Measurements from ENCODE around the gene FERMT1.

FERMT1 gene, protein sequence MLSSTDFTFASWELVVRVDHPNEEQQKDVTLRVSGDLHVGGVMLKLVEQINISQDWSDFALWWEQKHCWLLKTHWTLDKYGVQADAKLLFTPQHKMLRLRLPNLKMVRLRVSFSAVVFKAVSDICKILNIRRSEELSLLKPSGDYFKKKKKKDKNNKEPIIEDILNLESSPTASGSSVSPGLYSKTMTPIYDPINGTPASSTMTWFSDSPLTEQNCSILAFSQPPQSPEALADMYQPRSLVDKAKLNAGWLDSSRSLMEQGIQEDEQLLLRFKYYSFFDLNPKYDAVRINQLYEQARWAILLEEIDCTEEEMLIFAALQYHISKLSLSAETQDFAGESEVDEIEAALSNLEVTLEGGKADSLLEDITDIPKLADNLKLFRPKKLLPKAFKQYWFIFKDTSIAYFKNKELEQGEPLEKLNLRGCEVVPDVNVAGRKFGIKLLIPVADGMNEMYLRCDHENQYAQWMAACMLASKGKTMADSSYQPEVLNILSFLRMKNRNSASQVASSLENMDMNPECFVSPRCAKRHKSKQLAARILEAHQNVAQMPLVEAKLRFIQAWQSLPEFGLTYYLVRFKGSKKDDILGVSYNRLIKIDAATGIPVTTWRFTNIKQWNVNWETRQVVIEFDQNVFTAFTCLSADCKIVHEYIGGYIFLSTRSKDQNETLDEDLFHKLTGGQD

DNA sequence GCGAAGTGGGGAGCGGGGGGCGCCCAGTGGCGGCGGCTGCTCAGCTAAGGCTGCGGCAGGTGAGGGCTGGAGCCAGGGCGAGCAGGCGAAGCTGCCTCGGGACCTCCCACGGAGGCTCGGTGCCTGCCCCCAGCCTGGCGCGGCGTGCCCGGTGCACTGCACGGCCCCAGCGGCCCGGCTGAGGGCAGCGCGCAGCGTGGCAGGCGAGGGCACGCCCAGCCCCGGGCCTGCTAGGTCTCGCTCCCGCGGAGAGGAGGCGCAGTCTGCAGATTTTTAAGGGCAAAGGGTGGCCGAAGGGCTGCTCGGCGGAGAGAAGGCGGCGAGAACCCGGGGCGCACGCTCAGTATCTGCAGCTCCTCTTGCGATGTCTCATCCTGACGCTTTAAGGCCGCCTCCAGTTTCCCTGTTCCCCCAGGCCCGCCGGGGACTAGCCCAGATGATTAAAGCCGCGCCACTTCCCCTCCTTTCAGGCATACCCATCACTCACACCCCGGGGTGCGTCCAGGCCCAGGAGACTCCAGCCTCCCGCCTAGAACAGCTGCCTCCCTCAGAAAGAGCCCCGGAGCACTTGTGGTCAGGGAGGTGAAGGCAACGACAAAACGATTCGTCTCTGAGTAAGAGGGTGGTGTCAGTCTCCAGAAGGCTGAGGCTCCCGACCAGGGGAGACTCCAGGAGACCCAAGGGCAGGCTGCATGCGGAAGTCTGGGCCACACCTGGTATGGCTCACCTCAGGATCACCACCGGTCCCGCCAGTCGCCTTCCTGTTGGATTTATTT lies at the start of gene FERMT1:
Gene FERMT1 (minus strand): TSS at position 158 of the 776 bp plus-strand sequence. CDS start 3,476 bp downstream, outside the sequence.
- DNase-seq (ENCODE audit: low spot score), result peak; percentile 85

DNA sequence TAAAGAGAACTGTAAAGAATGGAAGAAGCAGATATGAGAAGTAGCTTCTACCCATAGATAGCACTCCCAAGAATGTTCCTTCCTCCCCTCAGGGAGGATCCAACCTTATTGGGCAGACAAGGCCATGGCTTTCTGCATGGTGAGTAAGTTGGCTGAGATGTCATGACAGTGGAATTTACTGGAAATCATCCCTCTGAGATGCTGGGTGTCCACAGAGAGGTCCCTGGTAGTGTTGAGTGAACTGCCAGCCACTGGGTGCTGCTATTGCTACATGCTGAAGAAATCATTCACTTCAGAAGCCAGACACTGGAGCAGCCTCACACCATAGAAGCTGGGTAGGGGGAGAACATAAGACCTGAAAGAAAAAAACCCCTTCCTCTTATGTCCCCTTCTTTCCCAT lies 46.4 kb upstream of the FERMT1 start:
- no peak for DNase-seq (ENCODE audit: low spot score)

DNA sequence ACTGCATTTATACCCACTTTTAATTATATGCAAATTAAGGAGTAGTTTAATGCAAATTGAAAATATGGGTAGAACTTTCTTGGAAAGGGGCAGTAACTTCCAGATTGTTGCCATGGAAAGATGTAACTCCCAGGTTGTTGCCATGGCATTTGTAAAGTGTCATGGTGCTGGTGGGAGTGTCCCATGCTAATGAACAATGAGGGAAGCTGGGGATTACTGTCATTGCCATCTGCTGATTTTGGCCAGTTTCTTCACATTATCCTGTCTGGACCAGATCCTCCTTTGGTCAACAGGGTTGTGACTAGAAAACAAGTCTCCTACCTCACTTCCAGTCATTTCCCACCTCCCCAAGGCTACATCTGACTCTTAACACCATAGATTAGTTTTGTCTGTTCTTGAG lies 45.4 kb upstream of the FERMT1 start:
- no peak for DNase-seq (ENCODE audit: low spot score)

DNA sequence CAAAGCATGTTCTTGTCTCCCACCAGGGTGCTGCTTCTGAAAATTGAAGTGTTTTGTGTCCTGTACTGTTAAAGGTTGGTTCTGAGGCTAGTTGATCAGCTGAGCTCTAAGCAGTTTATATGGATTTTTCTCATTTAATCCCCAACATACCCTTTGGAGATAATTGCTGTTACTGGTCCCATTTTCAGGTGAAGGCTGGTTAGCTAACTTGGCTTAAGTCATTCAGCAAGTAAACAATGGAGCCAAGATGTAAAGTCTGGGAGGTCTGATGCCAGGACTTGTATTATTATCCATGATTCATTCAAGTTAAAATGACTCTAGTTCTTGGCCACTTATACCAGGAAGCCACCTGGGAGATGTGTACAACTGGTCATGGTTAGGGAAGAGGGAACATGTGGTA lies 42.5 kb upstream of the FERMT1 start:
- DNase-seq (ENCODE audit: low spot score), result no peak

DNA sequence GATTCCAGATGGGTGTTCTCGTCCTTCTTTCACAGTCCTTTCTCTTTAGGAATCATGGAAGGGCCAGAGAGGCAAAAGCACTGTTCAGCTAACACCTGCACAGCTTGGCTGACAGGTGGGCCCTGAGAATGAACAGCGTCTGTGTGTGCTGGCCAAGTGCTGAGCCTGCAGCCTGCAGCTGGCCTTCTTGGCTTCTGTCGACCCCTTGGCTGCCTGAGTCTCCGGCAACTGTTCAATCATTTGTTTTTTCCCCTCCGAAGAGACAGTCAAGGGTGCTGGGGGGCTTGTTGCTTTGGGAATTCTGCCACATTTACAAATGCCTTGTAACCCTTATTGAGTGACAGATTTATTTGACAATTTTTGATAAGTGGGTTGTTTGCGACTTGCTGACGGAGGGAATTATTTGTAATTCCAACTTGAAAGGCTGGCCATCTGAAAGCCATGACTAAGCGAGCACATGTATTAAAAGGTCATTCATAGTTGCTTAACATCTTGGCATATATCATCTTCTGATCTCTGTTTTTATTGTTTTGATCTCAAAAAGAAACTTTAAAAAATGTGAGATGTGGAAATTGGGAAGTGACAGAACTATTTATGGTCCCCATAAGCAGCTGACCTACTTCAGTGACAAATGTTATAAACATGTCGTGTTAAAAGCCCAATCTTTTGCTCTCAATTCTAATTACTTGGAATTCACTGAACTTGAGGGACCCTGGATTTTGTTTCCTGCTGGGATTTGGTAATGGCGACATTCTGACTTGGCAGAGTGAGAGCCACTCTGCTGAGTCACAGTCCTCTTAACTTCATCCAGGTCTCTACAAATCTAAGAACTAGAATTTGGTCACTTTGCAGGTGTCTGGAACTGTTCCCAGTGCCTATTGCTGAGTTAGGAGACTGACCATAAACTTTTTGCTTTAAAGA lies 41.9 kb upstream of the FERMT1 start:
- peak; percentile 44 for DNase-seq (ENCODE audit: low spot score)

DNA sequence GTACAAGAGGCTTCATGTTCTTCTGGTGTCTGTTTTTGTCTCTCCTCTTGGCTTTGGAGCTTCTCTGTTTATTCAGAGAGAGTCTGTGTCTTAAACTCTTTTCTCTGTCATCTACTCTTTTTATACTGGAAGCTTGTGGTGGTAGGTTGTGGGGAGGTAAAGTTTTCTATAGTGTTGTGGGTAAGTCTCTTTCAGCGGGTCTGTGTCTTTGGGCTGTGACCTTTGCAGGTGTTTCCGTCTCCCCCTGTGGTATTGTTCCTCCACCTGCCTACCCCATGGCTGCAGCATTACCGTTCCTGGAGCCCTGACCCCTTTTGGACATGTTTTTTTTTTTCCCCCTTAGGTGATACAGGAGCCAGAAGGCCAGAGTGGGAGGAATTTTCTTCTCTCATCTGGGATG lies 37.9 kb upstream of the FERMT1 start:
- DNase-seq (ENCODE audit: low spot score), result no peak

DNA sequence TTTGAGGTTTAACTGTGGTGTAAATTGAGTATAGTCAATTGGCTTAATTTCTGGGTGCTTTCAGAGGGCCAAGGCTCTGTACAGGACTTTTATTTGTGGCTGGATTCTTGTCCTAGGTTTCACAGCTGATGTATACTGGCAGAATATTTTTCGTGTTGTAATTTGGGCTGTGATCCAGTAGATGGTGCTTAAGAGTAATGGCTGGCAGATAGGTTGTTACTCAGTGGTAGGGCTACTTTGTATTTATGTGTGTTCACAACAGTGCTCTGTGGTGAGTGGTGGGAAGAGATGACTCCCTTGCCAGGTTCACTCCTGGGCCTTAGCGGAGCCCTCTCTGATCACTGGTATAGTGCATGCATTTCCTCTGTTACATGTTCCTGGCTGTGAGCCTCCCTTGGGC lies 34.5 kb upstream of the FERMT1 start:
- no peak for DNase-seq (ENCODE audit: low spot score)

DNA sequence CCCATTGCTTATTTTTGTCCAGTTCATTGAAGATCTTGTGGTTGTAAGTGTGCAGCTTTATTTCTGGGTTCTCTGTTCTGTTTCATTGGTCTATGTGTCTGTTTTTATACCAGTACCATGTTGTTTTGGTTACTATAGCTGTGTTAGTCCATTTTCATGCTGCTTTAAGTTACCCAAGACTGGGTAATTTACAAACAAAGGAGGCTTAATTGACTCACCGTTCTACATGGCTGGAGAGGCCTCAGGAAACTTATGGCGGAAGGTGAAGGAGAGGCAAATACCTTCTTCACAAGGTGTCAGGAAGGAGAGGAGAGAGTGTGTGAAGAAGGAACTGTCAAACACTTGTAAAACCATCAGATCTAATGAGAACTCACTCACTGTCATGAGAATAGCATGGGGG lies 29.9 kb upstream of the FERMT1 start:
- DNase-seq (ENCODE audit: low spot score), result no peak

DNA sequence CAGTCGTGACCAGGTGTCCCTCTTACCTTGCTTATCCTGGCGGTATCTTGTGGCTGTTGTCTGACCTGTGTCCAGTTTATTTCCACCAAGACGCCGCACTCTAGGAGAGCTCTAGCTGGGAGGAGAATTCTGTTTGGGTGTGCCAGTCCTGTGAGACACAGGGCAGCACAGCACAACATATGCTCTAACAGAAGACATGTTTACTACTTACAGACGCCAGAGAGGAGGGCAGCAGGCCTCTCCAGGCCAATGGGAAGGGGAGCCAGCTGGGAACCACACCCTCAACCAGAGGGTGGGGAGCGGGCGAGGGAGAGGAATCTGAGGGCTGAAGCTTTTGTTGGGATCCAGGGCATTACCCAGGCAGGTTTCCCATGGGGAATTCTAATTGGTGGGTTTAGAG lies 25.2 kb upstream of the FERMT1 start:
- DNase-seq (ENCODE audit: low spot score), result no peak

DNA sequence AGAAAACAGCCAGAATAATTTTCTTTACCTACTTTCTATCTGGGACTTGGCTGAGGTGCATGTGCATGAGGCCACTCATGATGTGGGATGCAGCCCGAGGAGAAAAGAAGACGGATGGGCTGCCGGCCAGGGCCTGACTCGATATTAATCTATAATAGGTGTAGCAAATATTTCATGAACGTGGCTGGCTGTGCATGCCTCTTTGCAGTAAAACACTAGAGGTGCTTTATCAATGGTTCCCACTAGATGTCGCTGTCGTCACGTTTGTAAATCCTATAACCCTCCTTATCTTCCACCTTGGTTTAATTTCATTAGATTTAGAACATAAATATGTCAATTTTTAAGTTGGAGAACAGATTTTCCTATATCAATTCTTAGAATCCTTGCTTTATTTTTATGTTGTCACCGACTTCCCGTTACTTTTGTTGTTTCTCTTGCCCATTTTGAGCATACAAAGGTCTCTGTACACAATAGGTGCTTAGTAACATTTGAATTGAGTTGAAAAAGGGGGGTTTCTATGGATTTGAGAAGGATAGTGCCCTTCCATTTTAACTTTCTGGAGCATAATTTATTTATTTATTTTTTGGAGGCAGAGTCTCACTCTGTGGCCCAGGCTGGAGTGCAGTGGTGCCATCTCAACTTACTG lies 19.6 kb upstream of the FERMT1 start:
- DNase-seq (ENCODE audit: low spot score), result peak; percentile 73

DNA sequence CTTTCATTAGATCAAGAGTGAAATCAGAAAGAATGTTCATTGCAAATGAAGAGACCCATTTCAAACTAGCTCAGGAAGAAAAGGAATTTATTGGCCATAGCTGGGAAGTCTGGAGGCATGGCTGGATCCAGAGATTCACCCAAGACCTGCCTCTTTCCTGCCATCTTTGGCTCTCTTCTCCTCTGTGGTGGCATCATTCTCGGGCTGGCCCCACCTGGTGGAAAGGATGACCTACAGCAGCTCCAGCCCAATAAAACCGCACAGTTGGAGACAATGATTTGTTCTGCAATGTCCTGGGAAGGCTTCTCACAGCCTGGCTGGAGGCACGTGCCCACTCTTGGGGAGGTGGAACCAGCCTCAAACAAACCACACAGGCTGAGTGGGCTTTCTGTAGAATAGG lies 18.1 kb upstream of the FERMT1 start:
- no peak for DNase-seq (ENCODE audit: low spot score)

DNA sequence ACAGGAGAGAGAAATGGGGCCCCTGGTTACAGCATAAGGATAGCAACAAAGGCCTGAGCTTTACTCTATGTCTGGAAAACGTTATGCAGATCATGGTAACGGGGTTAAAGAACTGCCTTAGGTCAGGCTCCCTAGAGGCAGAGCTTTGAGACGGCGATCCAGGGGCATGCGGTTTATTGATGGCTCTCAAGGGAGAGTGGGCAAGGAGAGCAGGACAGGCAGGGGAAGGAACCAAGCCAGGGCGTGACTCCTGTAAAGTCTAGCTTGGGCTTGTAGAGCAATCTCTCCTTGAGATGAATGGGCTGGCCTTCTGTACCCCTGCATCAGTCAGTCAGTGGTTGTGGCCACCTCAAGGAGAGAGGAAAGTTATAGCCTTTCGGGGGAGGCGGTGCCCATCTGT lies 12.5 kb upstream of the FERMT1 start:
- no peak for DNase-seq (ENCODE audit: low spot score)

DNA sequence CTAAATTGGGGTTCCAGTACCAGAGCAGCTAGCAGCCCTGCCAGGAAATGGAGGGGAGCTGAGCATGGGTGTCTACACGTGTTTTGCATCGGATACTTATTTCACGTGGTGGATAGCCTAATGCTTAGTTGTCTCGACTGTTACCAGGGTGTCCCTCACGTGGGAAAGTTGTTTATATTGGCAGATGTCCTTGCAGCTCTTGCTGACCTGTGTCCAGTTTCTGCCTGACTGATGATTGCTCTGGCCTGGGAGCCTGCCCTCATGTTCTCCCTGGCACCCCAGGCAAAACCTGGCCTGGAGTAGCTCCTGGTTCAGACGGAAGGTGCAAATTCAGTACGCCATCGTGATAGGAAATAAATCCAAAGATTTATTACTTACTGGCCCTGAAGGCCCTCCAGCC lies 11.8 kb upstream of the FERMT1 start:
- no peak for DNase-seq (ENCODE audit: low spot score)

DNA sequence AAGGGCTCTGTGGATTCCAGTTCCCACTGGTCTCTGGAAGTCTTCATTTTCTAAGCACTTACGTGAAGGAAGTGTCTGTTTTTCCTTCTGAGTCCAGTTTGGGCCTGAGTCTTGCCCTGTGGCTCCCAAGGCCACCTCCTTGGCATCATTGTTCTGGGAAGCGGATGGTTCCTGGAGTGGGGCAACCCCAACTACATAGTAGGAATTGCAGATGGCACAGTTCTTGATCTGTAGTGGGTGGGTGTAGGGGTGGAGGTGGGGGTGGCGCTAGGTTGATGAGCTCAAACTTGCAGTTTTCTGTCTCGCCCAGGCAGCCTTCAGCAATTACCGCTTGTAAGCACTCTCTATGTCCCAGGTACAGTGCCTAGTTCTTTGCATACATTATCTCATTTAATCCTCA lies 7.2 kb upstream of the FERMT1 start:
- DNase-seq (ENCODE audit: low spot score), result no peak

DNA sequence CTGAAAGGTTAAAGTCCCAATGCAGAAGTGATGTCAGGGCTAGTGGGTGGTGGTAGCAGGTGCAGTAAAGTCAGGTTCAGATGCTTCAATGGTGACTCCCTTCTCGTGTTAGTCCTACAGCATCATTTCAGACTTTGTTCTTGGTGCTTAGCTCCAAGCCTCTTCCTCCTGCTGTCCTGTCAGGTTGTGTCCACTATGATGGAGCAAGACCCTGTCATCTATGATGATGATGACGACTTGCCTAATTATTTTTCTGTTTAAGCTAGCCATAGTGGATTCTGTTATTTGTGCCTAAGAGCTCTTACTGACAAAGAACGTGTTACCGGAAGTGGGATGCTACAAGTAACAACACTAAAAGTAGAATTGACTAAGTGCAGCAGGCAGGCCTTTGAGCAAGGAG lies 5.0 kb upstream of the FERMT1 start:
- DNase-seq (ENCODE audit: low spot score), result no peak

DNA sequence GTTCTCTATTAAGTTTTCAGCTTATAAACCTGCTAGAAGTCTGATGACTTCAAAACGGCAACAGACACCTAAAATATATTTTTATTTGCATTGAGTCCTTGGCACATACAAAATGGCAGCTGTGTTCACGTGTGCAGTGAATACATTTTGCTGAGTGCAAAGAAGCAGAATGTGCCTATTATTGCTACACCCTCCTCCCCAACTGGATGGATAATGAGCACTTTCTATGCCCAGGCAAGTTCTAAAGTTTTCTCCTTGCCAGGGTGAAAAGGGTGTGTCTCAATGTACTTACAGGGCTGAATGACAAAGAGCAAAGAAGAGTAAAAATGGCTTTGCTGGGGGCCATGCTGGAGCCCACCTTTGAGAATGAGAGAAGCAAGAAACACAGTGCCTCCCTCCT lies 4.0 kb upstream of the FERMT1 start:
- DNase-seq (ENCODE audit: low spot score), result no peak

DNA sequence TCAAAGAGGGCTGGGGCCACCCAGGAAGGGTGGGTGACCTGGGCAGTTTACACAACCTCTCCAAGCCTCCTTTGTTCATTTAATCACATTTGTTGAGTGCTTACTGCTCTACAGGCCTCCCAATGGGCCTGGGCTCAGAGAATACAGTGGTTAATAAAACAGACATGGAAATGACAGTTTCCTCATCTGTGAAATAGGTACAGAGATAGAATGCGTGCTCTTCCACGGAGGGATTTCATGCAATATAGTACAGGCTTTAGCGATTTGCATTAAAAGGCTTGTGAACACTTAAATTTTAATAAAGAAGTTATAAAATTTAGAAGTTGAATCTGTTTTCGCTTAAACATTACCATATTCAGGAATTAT lies 802 bp upstream of the FERMT1 start:
- DNase-seq (ENCODE audit: low spot score), result no peak

DNA sequence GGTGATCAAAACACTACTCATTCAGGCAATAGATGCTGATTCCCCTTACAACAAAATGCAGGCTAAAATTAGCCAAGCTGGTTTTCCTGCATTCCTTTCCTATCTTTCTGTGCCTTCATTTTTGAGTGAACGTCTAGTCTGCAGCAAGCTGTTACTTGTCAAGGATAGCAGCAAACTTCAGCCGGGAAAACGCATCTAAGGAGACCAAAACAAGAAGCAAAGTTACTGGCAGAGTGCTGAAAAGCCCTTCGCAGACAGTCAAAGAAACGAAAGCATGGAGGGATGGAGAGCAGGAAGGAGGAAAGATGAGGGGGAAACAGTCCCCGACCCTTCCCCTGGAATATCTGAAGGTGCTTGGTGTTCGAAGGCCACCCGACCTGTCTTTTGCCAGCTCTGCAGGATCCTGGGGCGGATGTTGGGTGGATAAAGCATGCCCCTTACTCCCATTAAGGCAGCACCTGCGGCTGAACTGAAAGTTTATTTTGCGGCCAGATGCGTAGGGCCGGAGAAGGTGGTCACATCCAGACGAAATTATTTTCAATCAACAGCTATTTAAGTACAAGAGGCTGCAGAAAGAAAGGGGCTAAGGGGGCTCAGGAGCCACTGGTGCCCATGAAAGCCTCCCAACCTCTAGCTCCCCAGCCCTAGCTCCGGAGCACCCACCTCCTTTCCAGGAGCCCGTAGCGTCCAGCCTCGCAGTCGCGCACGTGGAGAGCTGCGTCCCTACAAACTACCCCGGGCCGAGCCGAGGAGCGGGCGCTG lies 538 bp downstream of the FERMT1 start:
- peak; percentile 43 for DNase-seq (ENCODE audit: low spot score)

DNA sequence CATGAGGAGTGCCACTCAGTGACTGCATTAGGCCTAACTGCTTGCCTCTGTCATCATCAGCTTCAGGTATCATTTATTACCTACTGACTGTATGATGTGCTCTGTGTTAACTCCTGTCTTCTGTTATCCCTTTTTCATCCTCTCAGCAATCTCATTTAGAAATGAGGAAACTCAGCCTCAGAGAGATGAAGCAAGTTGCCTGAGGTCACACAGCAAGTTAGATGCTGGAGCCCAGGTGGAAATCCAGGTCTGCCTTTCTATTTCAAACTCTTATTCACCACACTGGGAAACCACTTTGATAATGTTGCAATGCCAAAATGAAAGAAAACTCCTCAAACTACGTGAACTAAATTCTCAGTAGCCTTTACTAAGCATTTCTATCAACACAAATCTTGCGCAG lies 1.3 kb downstream of the FERMT1 start:
- no peak for DNase-seq (ENCODE audit: low spot score)

DNA sequence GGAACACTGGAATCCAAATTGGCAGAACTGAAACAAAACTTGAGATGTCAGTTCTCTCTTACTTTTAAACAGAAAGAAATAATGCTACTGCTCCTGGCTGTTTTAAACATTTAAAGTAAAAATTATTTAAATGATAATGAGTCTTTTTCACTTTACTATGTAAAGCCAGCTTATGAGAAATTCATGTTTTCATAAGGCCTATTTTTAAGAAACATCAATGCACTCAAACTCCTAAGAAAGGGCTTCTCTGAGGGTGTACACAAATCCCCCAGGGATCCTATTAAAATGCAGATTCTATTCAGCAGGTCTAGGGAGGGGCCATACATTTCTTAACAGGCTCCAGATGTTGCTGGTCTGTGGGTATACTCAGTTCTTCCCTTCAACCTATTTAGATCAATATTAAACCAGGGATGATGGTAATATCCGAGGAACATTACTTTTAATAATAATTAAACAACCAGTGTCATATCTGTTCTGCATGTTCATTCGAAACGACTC lies 2.3 kb downstream of the FERMT1 start:
- no peak for DNase-seq (ENCODE audit: low spot score)

All from LoVo (cell line).